Astrocyte (in vitro differentiated cells and primary cell): ENCODE data around the gene KCNG2.

Experiments used
- EZH2 ChIP-seq: IDR thresholded peaks from 2 replicates; pipeline ENCODE4 v1.6.1; 2012; ENCODE audit warnings: mild to moderate bottlenecking, low read length, inconsistent platforms; ENCODE audit not compliant: insufficient read depth
- TF ChIP-seq, protein P1 (sequence below): IDR thresholded peaks from 2 replicates; pipeline ENCODE4 v1.5.1; 2011; ENCODE audit warnings: low read depth, mild to moderate bottlenecking, inconsistent platforms, low read length, moderate library complexity; ENCODE audit not compliant: insufficient read depth

DNA sequence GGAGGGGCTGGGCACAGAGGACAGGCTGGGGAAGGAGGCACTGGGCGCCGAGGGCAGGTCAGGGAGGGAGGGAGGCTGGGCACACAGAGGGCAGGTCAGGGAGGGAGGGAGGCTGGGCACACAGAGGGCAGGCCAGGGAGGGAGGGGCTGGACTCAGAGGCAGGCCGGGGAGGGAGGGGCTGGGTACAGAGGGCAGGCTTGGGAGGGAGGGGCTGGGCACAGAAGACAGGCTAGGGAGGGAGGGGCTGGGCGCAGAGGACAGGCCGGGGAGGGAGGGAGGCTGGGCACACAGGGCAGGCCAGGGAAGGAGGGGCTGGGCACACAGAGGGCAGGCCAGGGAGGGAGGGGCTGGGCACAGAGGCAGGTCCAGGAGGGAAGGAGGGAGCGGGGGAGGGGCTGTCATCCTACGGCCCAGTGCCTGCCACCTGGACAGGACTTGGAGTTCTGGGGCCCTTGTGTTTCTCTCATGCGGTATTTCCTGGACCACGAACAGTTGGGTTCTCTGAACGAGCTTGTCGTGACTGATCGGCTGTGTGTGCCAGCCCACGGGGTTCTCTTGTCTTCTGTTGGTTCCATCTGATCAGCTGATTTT lies 46.7 kb upstream of the KCNG2 start:
- TF ChIP-seq, protein P1, sequence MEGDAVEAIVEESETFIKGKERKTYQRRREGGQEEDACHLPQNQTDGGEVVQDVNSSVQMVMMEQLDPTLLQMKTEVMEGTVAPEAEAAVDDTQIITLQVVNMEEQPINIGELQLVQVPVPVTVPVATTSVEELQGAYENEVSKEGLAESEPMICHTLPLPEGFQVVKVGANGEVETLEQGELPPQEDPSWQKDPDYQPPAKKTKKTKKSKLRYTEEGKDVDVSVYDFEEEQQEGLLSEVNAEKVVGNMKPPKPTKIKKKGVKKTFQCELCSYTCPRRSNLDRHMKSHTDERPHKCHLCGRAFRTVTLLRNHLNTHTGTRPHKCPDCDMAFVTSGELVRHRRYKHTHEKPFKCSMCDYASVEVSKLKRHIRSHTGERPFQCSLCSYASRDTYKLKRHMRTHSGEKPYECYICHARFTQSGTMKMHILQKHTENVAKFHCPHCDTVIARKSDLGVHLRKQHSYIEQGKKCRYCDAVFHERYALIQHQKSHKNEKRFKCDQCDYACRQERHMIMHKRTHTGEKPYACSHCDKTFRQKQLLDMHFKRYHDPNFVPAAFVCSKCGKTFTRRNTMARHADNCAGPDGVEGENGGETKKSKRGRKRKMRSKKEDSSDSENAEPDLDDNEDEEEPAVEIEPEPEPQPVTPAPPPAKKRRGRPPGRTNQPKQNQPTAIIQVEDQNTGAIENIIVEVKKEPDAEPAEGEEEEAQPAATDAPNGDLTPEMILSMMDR, result no peak
- TF ChIP-seq EZH2, result no peak
